ENCODE data around the gene PTPRM.

DNA sequence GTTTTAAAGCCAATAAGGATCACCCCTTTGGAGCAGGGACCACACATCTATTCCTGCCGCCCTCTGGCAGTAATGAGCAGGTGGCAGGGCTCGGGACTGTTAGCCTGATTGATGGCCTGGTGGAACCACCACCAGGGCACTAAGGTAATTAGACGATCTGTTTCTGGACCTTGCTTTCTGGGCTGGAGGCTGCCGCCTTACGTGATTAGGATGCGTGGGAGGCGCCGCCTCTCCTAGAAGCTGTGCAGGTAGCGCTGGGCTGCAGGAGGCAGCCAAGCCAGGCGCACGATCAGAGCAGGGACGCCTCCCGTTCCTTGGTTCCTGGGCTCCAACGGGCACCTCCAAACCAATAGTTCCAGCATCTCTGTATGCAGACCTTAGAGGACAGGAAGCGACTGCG is 799.5 kb downstream of the PTPRM start:
- TF ChIP-seq MAX (IDR thresholded peaks at IDR 0.05) (peak; percentile 47; the same call in 1 of the 2 replicates), CTCF (IDR thresholded peaks at IDR 0.05; ENCODE audit: control extremely low read depth in 1 of 3, insufficient read depth in 1 of 3, low read depth in 1 of 3, low read length in 3 of 3) (no peak), HDAC2 (IDR thresholded peaks at IDR 0.05; ENCODE audit: borderline replicate concordance in 1 of 2, low read depth in 2 of 2, low read length in 2 of 2) (no peak), SAP30 (IDR thresholded peaks at IDR 0.05; ENCODE audit: insufficient read depth, insufficient replicate concordance, low read length) (no peak), TAF1 (IDR thresholded peaks at IDR 0.05; ENCODE audit: low read depth, low read length) (no peak), GABPA (IDR thresholded peaks at IDR 0.05; ENCODE audit: borderline replicate concordance, insufficient read depth, low read length) (no peak), EP300 (IDR thresholded peaks at IDR 0.05; ENCODE audit: borderline replicate concordance in 1 of 2, low read depth in 2 of 2, low read length in 2 of 2) (no peak), TBP (IDR thresholded peaks at IDR 0.05; ENCODE audit: low read depth, low read length) (no peak)
